ENCODE data around the gene DCAF7. TPM values are rescaled to one million over a fixed set of nuclear protein-coding genes. Genes with fewer than 3 reads are reported as not detected.
A peak's percentile ranks its signal among the peaks of the same experiment; 100 is the strongest.

The DCAF7 gene
- total RNA-seq, 1 experiment from 2014 or later = 91.5 TPM

DNA sequence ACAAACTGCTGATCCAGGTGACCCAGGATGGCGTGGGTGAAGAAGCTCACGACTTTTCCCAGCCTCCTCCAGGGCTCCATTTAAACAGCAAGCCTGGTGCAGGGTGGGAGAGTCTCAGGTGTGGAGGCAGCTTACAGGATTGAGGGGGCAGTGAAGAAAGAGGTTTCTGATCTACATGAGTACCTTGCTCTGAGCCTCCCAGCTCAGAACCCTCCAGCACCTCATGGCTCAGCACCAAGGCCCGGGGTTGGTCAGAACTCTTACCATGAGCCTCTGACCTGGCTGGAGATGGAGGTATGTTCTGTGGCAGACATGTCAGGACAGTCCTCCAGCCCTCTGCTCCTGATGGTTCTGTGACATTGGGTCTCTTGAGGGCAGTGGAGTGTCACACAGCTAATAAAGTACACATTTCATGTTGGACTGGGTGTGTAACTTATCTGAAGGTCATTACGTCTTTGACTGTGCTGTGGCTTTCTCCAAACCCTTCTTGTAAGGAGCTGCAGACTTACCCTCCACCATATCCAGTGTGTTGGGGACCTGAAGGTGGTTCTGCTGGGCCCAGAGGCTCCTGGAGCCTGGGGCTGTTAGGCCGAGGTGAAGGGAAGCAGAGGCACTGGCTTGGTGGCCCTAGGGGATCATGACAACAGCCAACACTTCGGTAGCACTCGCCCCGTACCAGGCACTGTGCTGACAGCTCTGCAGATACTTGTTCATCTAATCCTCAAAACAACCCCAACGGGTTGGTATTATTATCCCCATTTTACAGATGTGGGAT, 3.8 kb upstream of the DCAF7 start:
- DNase-seq (ENCODE audit: low spot score) (no peak), ATAC-seq (no peak)
- CTCF ChIA-PET = interaction anchor here (0.6 kb wide), 1 partner anchor 63 kb away, joined by 4 read pairs; no protein-coding TSS in a partner anchor
- Mint-ChIP-seq H3K27ac (no peak overlapping the region), H3K27me3 (ENCODE audit: low read depth) (no peaks in the 10 kb centered on the region), H3K36me3 (no peaks in the 10 kb centered on the region), H3K4me3 (no peak overlapping the region), H3K9me3 (no peaks in the 10 kb centered on the region), H3K4me1 (peaks cover 21% of the 10 kb centered on the region)
- POLR2A ChIA-PET = no interaction called here
- TF ChIP-seq CREM (CRISPR knock-in tag; IDR thresholded peaks at IDR 0.05) (no peak), ESRRA (CRISPR knock-in tag; IDR thresholded peaks at IDR 0.05; ENCODE audit: borderline replicate concordance) (no peak), NR1H2 (CRISPR knock-in tag; IDR thresholded peaks at IDR 0.05) (no peak), ZNF317 (CRISPR knock-in tag; IDR thresholded peaks at IDR 0.05; ENCODE audit: borderline replicate concordance, low read depth) (no peak)

GRCh38 chr17:63547083-63547523, 3.2 kb upstream of the DCAF7 start:
- H3K27me3 Mint-ChIP-seq (ENCODE audit: low read depth) = no peaks in the 10 kb centered on the region
- CTCF ChIA-PET = no interaction called here
- no peak for ATAC-seq
- no peak overlapping the region for H3K4me3 Mint-ChIP-seq
- TF ChIP-seq, protein P1, sequence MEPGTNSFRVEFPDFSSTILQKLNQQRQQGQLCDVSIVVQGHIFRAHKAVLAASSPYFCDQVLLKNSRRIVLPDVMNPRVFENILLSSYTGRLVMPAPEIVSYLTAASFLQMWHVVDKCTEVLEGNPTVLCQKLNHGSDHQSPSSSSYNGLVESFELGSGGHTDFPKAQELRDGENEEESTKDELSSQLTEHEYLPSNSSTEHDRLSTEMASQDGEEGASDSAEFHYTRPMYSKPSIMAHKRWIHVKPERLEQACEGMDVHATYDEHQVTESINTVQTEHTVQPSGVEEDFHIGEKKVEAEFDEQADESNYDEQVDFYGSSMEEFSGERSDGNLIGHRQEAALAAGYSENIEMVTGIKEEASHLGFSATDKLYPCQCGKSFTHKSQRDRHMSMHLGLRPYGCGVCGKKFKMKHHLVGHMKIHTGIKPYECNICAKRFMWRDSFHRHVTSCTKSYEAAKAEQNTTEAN (CRISPR knock-in tag; IDR thresholded peaks at IDR 0.05) = no peak
- TF ChIP-seq ZNF396 (CRISPR knock-in tag; IDR thresholded peaks at IDR 0.05; ENCODE audit: borderline replicate concordance) (no peak), ZNF263 (CRISPR knock-in tag; IDR thresholded peaks at IDR 0.05; ENCODE audit: low read depth) (no peak), GABPB1 (CRISPR knock-in tag; IDR thresholded peaks at IDR 0.05) (peak; percentile 32; the same call in 1 of the 2 replicates), ATF2 (CRISPR knock-in tag; IDR thresholded peaks at IDR 0.05; ENCODE audit: borderline replicate concordance, low read depth) (no peak)
- TF ChIP-seq, protein P2, sequence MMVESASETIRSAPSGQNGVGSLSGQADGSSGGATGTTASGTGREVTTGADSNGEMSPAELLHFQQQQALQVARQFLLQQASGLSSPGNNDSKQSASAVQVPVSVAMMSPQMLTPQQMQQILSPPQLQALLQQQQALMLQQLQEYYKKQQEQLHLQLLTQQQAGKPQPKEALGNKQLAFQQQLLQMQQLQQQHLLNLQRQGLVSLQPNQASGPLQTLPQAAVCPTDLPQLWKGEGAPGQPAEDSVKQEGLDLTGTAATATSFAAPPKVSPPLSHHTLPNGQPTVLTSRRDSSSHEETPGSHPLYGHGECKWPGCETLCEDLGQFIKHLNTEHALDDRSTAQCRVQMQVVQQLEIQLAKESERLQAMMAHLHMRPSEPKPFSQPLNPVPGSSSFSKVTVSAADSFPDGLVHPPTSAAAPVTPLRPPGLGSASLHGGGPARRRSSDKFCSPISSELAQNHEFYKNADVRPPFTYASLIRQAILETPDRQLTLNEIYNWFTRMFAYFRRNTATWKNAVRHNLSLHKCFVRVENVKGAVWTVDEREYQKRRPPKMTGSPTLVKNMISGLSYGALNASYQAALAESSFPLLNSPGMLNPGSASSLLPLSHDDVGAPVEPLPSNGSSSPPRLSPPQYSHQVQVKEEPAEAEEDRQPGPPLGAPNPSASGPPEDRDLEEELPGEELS (CRISPR knock-in tag; IDR thresholded peaks at IDR 0.05) = no peak
- POLR2A ChIA-PET = no interaction called here
- H3K36me3 Mint-ChIP-seq = no peaks in the 10 kb centered on the region
- no peaks in the 10 kb centered on the region for H3K9me3 Mint-ChIP-seq
- H3K27ac Mint-ChIP-seq = no peak overlapping the region
- peaks cover 25% of the 10 kb centered on the region for H3K4me1 Mint-ChIP-seq
- no peak for DNase-seq (ENCODE audit: low spot score)

- H3K4me3 Mint-ChIP-seq = peak overlapping the region; percentile 97
- ChIA-PET CTCF (interaction anchor here (1.3 to 3.3 kb wide), 7 partner anchors 27 to 130 kb away, joined by 3 to 16 read pairs (median 5); partner anchors contain the start of gene KCNH6), POLR2A (interaction anchor here (0.5 to 0.7 kb wide), 2 partner anchors 11 to 274 kb away, joined by 3 read pairs; no protein-coding TSS in a partner anchor)
- DNase-seq (ENCODE audit: low spot score) = no peak
- no peaks in the 10 kb centered on the region for H3K36me3 Mint-ChIP-seq
- no peaks in the 10 kb centered on the region for H3K27me3 Mint-ChIP-seq (ENCODE audit: low read depth)
- peak; percentile 50; the same call in 1 of the 2 replicates for TF ChIP-seq ERG (CRISPR knock-in tag; IDR thresholded peaks at IDR 0.05)
- TF ChIP-seq, protein P3, sequence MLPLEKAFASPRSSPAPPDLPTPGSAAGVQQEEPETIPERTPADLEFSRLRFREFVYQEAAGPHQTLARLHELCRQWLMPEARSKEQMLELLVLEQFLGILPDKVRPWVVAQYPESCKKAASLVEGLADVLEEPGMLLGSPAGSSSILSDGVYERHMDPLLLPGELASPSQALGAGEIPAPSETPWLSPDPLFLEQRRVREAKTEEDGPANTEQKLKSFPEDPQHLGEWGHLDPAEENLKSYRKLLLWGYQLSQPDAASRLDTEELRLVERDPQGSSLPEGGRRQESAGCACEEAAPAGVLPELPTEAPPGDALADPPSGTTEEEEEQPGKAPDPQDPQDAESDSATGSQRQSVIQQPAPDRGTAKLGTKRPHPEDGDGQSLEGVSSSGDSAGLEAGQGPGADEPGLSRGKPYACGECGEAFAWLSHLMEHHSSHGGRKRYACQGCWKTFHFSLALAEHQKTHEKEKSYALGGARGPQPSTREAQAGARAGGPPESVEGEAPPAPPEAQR (CRISPR knock-in tag; IDR thresholded peaks at IDR 0.05) = no peak
- TF ChIP-seq ARID4B (CRISPR knock-in tag; IDR thresholded peaks at IDR 0.05; ENCODE audit: borderline replicate concordance) = 0 out of 2 replicates have a peak, but pooled peaks have one; percentile 53
- peak; percentile 28 for ATAC-seq
- H3K27ac Mint-ChIP-seq = peak overlapping the region; percentile 94
- H3K9me3 Mint-ChIP-seq = no peaks in the 10 kb centered on the region
- H3K4me1 Mint-ChIP-seq = peaks cover 21% of the 10 kb centered on the region
Measured at GRCh38 chr17:63549289-63549945, 860 bp upstream of the DCAF7 start.

Measured in WTC11 (cell line).